A549 (cell line): Measurements from ENCODE around the gene CPEB4.

Experiments
- CTCF ChIP-seq: fragments of >200 bp; sonication (Bioruptor Twin); formaldehyde crosslinking; IDR thresholded peaks from 3 replicates; pipeline ENCODE4 v1.5.1; 2016
- EP300 ChIP-seq, 2 experiments: fragments of >200 bp; sonication (Bioruptor Twin); formaldehyde crosslinking; IDR thresholded peaks; 2 replicates in 1 of 2; 3 replicates in 1 of 2; pipeline ENCODE4 v1.6.1; 2016 to 2017
- JUNB ChIP-seq: fragments of >200 bp; sonication (Bioruptor Twin); formaldehyde crosslinking; IDR thresholded peaks from 2 replicates; pipeline ENCODE4 v1.6.1; 2016
- POLR2A ChIP-seq: IDR thresholded peaks from 2 replicates; pipeline ENCODE4 v1.6.1; 2012; ENCODE audit warnings: mild to moderate bottlenecking, low read length
- ZC3H11A ChIP-seq: fragments of 450-650 bp; IDR thresholded peaks from 2 replicates; pipeline ENCODE4 v1.6.1; 2014; ENCODE audit warnings: antibody characterized with exemption, mild to moderate bottlenecking

GRCh38 chr5:173853370-173854131 is 34.6 kb upstream of the CPEB4 start:
- TF ChIP-seq CTCF: no peak
- no peak for TF ChIP-seq POLR2A
- no peak for TF ChIP-seq EP300 (IDR thresholded peaks at IDR 0.05)
- TF ChIP-seq JUNB: no peak
- no peak for TF ChIP-seq ZC3H11A
